HG02571 (cell line): ENCODE results near the gene REG1B.
"Not testable (repeated sequence)": the region's sequence is repeated elsewhere in the genome, so short reads cannot be mapped to it uniquely, and the experiment has no call there.

Experiments used
- ATAC-seq: cut with Tn5 transposase; IDR thresholded peaks from one replicate; pipeline ENCODE4 v1.9.1; 2021; ENCODE audit warnings: mild to moderate bottlenecking, moderate library complexity; ENCODE audit not compliant: unreplicated experiment

The REG1B gene

DNA sequence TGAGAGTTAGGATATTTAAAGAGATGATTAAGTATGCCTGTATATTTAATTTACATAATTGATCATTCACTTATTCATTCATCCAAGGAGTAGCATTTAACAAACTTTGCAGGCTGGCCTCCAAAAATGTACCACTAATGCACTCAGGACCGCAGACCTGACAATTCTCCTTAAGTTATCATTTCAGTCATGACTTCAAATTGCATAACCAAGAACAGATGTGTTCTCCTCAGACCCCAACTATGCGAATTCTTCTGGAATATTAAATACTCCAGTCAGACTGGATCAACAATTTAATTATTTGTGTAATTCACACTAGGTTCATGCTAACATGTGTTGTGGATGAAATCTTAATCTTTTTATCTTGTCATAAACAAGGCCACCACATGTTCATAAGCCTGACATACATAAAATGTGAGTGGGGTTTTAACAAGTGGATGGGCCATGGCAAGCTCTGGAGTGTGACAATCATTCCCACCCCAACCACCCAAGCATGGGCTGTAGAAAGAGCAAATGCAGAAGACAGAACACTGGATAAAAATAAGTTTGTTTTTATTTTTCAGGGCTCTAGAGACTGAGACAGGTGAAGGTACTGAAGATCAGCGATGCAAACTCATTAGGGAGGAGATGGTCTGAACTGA is 3.2 kb downstream of the REG1B start:
- no peak for ATAC-seq

DNA sequence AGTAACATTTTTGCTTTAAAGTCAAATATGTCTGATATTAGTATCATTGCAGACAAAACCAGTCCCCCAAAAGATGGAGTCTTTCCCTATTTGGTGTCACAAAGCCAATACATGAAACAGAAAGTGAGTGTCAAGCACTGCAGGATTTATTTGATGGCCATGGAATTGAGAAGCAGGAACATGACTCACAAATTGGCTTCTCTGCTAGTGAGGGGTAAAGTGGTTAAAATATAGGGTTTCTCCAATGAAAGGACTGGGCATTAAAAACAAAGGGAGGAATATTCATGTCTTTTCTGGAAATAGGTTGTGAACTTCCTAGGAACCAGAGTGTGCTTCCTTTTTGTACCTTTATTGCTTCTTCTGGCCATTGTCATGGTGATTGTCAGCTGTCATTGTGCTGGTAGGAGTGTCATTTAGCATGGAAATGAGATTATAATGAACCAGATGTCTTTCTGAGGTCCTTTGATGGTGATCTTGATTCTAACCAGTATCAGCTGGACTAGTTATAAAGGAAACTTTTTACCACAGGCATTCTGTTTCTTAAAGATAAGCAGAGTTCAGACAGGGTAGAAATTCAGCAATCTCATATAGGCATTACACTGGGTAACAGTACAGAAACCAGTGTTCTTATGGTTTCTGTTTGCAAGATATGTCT is 4.1 kb downstream of the REG1B start:
- no peak for ATAC-seq

- ATAC-seq = no peak
Measured at GRCh38 chr2:79082987-79083386, 4.8 kb downstream of the REG1B start.

DNA sequence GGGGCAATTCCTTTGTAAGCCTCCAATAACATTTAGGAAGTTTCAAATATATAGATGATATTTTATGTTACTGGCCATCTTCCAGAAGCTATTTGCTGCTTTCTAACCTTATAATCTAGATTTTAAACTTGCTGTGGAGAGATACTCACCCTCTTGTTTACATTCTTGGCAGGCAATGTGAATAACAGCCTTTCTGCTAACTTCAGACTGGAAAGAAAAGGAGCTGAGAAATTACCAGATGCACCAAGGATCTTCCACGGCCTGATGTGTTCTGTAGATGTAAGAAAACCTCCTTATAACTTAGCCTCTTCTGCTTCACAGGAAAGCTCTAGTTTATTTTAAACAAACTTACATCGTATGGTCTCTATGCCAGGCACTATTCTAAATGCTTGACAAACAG is 16.7 kb downstream of the REG1B start:
- ATAC-seq = no peak

GRCh38 chr2:79065201-79065600 is 22.6 kb downstream of the REG1B start:
- ATAC-seq = no peak

DNA sequence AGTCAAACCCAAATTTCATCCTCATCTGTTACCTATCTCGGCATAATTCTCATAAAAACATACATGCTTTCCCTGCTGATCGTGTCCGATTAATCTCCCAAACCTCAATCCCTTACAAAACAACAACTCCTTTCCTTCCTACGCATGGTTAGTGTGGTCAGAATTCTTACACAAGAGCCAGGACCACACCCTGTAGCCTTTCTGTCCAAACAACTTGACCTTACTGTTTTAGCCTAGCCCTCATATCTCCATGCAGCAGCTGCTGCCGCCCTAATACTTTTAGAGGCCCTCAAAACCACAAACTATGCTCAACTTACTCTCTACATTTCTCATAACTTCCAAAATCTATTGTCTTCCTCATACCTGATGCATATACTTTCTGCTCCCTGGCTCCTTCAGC is 33.0 kb downstream of the REG1B start:
- ATAC-seq = not testable (repeated sequence)

DNA sequence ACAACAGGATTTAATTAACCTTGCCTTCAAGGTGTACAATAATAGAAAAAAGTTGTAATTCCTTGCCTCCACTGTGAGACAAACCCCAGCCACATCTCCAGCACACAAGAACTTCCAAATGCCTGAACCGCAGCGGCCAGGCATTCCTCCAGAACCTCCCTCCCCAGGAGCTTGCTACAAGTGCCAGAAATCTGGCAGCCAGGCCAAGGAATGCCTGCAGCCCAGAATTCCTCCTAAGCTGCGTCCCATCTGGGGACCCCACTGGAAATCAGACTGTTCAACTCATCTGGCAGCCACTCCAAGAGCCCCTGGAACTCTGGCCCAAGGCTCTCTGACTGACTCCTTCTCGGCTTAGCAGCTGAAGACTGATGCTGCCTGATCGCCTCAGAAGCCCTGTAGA is 34.3 kb downstream of the REG1B start:
- not testable (repeated sequence) for ATAC-seq

DNA sequence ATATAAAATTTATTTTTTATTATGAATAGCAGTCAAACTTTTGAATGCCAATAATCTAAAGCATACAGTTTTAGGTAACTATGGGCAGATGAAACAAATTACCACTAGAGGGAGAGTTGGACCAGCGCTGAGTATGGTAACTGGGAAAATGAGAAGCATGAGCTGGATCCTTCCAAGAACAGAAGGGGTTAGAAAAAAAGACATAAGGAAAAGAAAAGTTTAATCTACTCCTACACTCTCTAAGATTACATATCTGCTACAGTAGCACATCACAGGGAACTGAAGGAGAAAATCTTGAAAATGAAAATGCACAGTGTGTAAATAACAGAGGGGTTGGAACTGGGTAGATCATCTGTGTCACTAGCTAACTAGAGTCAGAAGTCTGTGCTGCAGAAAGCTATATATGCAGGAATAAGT is 46.8 kb downstream of the REG1B start:
- no peak for ATAC-seq

DNA sequence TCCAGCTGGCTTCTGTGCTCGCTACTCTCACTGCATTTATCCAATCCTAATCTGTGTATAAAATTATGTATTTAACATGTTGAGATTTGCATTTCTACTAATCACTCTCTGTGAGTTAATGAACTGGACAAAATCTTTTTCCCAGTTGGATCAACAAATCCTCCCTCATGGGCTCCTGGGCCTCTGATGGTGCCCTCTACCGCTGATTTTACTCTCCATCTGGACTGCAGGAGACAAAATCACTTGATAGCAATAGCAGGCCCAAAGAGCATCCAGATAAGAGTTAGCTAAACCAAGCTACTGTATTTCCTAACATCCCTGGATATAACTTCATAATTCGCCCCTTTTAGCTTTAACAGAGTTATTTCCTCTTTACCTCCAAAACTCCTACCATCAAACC is 47.8 kb downstream of the REG1B start:
- no peak for ATAC-seq
